PC-3 (cell line): ENCODE data around the gene FOXB1. TPM values are rescaled to one million over a fixed set of nuclear protein-coding genes. Genes with fewer than 3 reads are reported as not detected.

Source experiments
- ATAC-seq: fragments of 200-7000 bp; cut with Tn5 transposase; 2 replicates; pipeline ENCODE4 v1.9.1; 2020; ENCODE audit warnings: mild to moderate bottlenecking, moderate library complexity
- BruUV-seq: library from RNA; stranded (reverse); fragments of 400-500 nt; replicated peaks from 2 replicates; lab custom pipeline; 2021; lab: Mats Ljungman, UMichigan
- CTCF ChIA-PET: fragments of 300-600 bp; sonication (Branson Sonifier 250); formaldehyde crosslinking; loops from one replicate; lab custom pipeline; 2022; ENCODE audit warnings: antibody characterized with exemption; lab: Charles Lee
- POLR2A ChIA-PET: fragments of 300-600 bp; sonication (Branson Sonifier 250); formaldehyde crosslinking; loops from one replicate; lab custom pipeline; 2022; ENCODE audit warnings: antibody characterized with exemption; ENCODE audit not compliant: unreplicated experiment; lab: Charles Lee
- DNase-seq: peaks from one replicate; pipeline ENCODE4 v3.0.0-alpha.2; 2015
- H2AFZ ChIP-seq: fragments of 300-600 bp; sonication (generic); 2 replicates; pipeline ENCODE4 v1.6.0; 2016; ENCODE audit warnings: antibody characterized with exemption, low read length
- H3F3A ChIP-seq: fragments of 300-600 bp; sonication (generic); one replicate; pipeline ENCODE4 v1.6.0; 2017; ENCODE audit warnings: antibody characterized with exemption, low read length, control low read depth, mild to moderate bottlenecking; ENCODE audit not compliant: unreplicated experiment
- H3K27ac ChIP-seq: fragments of 300-600 bp; sonication (generic); 2 replicates; pipeline ENCODE4 v1.5.1; 2016; ENCODE audit warnings: mild to moderate bottlenecking, low read length
- H3K27me3 ChIP-seq: fragments of 300-600 bp; sonication (generic); 2 replicates; pipeline ENCODE4 v1.6.1; 2016; ENCODE audit warnings: low read length, mixed read lengths
- H3K36me3 ChIP-seq: fragments of 300-600 bp; sonication (generic); 2 replicates; pipeline ENCODE4 v1.6.1; 2016; ENCODE audit warnings: low read depth, mixed run types, low read length, mixed read lengths
- H3K4me1 ChIP-seq: fragments of 300-600 bp; sonication (generic); 2 replicates; pipeline ENCODE4 v1.5.1; 2016; ENCODE audit warnings: low read length; ENCODE audit not compliant: insufficient read depth
- H3K4me2 ChIP-seq: fragments of 300-600 bp; sonication (generic); 2 replicates; pipeline ENCODE4 v1.6.0; 2016; ENCODE audit warnings: low read length
- H3K4me3 ChIP-seq: fragments of 300-600 bp; sonication (generic); 2 replicates; pipeline ENCODE4 v1.5.1; 2016; ENCODE audit warnings: mild to moderate bottlenecking, low read length, mixed read lengths
- H3K79me2 ChIP-seq: fragments of 300-600 bp; sonication (generic); 2 replicates; pipeline ENCODE4 v1.6.1; 2017; ENCODE audit warnings: low read length, mixed read lengths
- H3K9ac ChIP-seq: fragments of 300-600 bp; sonication (generic); 2 replicates; pipeline ENCODE4 v1.6.0; 2016; ENCODE audit warnings: mild to moderate bottlenecking, low read length
- H3K9me2 ChIP-seq: fragments of 300-600 bp; sonication (generic); replicated peaks from 2 replicates; pipeline ENCODE4 v1.6.1; 2016; ENCODE audit warnings: mixed run types, low read length, mixed read lengths
- H3K9me3 ChIP-seq: fragments of 300-600 bp; sonication (generic); 2 replicates; pipeline ENCODE4 v1.6.1; 2016; ENCODE audit warnings: low read length, mixed read lengths
- H4K20me1 ChIP-seq: fragments of 300-600 bp; sonication (generic); 2 replicates; pipeline ENCODE4 v1.6.1; 2016; ENCODE audit warnings: low read length, mixed read lengths
- CTCF ChIP-seq: fragments of 300-600 bp; sonication (generic); conservative IDR thresholded peaks from 2 replicates; pipeline ENCODE4 v1.5.1; 2017; ENCODE audit warnings: antibody characterized with exemption, low read depth, mild to moderate bottlenecking, low read length
- EZH2 ChIP-seq: fragments of 300-600 bp; sonication (generic); IDR thresholded peaks from one replicate; pipeline ENCODE4 v1.6.1; 2017; ENCODE audit warnings: antibody characterized with exemption, mild to moderate bottlenecking, low read length; ENCODE audit not compliant: unreplicated experiment
- EZH2phosphoT487 ChIP-seq: fragments of 300-600 bp; sonication (generic); IDR thresholded peaks from 2 replicates; pipeline ENCODE4 v1.6.1; 2018; ENCODE audit warnings: mild to moderate bottlenecking, antibody characterized with exemption, low read length, borderline replicate concordance
- intact Hi-C: fragments of 100-400 bp; cut with micrococcal nuclease; formaldehyde crosslinking; loops from 2 replicates; pipeline ENCODE4 v1.9.0; 2023
- total RNA-seq: library from RNA; depleted of rRNA; stranded (reverse); fragments of >200 nt; gene quantifications from 2 replicates; pipeline ENCODE4 v1.2.3, GENCODE V29; 2014

Gene FOXB1
- total RNA-seq, 1 experiment from 2014 or later, result not detected

GRCh38 chr15:60044636-60045270, 40.6 kb downstream of the FOXB1 start:
- no TSS peak for BruUV-seq
- H3K27ac ChIP-seq, result no peak overlapping the region
- intact Hi-C loops, result no loop called here
- no peaks in the 10 kb centered on the region for H3K4me1 ChIP-seq
- no peaks in the 10 kb centered on the region for H3K9me2 ChIP-seq
- no peaks in the 10 kb centered on the region for H3K9me3 ChIP-seq
- TF ChIP-seq EZH2phosphoT487, result no peak
- no peak for TF ChIP-seq CTCF
- TF ChIP-seq EZH2, result no peak
- CTCF ChIA-PET, result no interaction called here
- H3K9ac ChIP-seq, result no peak overlapping the region
- peaks cover 9% of the 10 kb centered on the region; the same call in 1 of the 2 replicates for H3K27me3 ChIP-seq
- no peak for DNase-seq
- no peak for ATAC-seq
- H3K4me3 ChIP-seq, result no peak overlapping the region
- no peaks in the 10 kb centered on the region for H4K20me1 ChIP-seq
- H2AFZ ChIP-seq, result no peak overlapping the region
- no peaks in the 10 kb centered on the region for H3K79me2 ChIP-seq
- no peaks in the 10 kb centered on the region for H3F3A ChIP-seq
- POLR2A ChIA-PET, result no interaction called here
- no peaks in the 10 kb centered on the region for H3K36me3 ChIP-seq
- no peak overlapping the region for H3K4me2 ChIP-seq

- Histone ChIP-seq H3K27ac (no peak overlapping the region), H3F3A (no peaks in the 10 kb centered on the region), H3K79me2 (no peaks in the 10 kb centered on the region), H2AFZ (no peak overlapping the region), H3K4me2 (no peak overlapping the region), H3K9ac (no peak overlapping the region), H3K36me3 (no peaks in the 10 kb centered on the region), H3K9me2 (no peaks in the 10 kb centered on the region), H4K20me1 (no peaks in the 10 kb centered on the region), H3K4me1 (no peaks in the 10 kb centered on the region), H3K4me3 (no peak overlapping the region), H3K9me3 (no peaks in the 10 kb centered on the region), H3K27me3 (0 out of 2 replicates have a peak, but pooled peaks cover 7% of the 10 kb centered on the region)
- POLR2A ChIA-PET, result no interaction called here
- TF ChIP-seq EZH2, result no peak
- no peak for TF ChIP-seq EZH2phosphoT487
- TF ChIP-seq CTCF, result no peak
- intact Hi-C loops, result no loop called here
- DNase-seq (no peak), ATAC-seq (no peak)
- no TSS peak for BruUV-seq
- CTCF ChIA-PET, result no interaction called here
Observed at GRCh38 chr15:60047701-60048100, 43.6 kb downstream of the FOXB1 start.

GRCh38 chr15:60049948-60050347, 45.8 kb downstream of the FOXB1 start:
- Histone ChIP-seq H2AFZ (no peak overlapping the region), H3K27me3 (no peaks in the 10 kb centered on the region), H3K4me2 (no peak overlapping the region), H3K9ac (no peak overlapping the region), H3K4me1 (no peaks in the 10 kb centered on the region), H3F3A (no peaks in the 10 kb centered on the region), H3K79me2 (no peaks in the 10 kb centered on the region), H3K27ac (no peak overlapping the region), H3K36me3 (no peaks in the 10 kb centered on the region), H4K20me1 (no peaks in the 10 kb centered on the region), H3K4me3 (no peak overlapping the region), H3K9me2 (no peaks in the 10 kb centered on the region), H3K9me3 (no peaks in the 10 kb centered on the region)
- intact Hi-C loops, result no loop called here
- DNase-seq (no peak), ATAC-seq (no peak)
- BruUV-seq, result no TSS peak
- ChIA-PET CTCF (no interaction called here), POLR2A (no interaction called here)
- no peak for TF ChIP-seq CTCF
- TF ChIP-seq EZH2phosphoT487, result no peak
- TF ChIP-seq EZH2, result no peak
